ENCODE measurements around the gene USF1.
"Not testable (repeated sequence)": the region's sequence is repeated elsewhere in the genome, so short reads cannot be mapped to it uniquely, and the experiment has no call there.

Gene USF1

DNA sequence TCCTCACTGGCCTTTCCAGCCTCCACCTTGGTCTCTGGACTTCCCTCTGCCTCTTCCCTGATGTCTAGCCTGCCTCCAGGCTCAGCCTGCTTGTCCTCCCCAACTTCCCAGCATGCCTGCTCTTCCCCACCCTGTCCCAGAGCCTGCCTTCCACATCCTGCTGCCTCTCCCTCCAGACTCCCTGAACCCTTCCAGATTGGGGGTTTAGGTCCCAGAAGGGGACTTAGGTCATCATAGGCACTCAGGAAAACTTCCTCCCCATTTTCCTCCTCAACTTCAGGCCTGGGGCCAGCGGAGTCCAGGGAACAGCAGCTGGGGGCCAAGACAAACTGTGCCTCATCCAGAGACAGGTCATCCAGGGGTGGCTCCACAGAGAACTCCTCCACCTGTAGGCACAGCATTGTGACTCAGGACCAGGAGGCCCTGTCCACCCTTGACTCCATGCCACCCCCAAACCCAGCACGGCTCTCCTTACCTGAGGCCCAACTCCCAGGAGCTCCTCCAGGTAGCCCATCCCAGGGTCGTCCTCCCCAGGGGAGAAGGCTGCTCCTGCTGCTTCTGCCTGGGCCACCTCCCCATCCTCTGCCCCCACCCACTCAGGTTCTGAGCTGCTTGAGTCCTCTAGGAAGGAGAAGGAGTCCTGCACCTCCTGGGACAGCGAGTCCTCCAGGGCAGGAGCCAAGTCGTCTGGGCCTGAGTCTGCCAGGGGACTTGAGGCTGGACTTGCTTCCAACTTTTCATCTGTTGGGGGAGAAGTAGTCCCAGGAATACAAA lies 3.4 kb upstream of the USF1 start:
- no peak for DNase-seq (ENCODE audit: low spot score)

DNA sequence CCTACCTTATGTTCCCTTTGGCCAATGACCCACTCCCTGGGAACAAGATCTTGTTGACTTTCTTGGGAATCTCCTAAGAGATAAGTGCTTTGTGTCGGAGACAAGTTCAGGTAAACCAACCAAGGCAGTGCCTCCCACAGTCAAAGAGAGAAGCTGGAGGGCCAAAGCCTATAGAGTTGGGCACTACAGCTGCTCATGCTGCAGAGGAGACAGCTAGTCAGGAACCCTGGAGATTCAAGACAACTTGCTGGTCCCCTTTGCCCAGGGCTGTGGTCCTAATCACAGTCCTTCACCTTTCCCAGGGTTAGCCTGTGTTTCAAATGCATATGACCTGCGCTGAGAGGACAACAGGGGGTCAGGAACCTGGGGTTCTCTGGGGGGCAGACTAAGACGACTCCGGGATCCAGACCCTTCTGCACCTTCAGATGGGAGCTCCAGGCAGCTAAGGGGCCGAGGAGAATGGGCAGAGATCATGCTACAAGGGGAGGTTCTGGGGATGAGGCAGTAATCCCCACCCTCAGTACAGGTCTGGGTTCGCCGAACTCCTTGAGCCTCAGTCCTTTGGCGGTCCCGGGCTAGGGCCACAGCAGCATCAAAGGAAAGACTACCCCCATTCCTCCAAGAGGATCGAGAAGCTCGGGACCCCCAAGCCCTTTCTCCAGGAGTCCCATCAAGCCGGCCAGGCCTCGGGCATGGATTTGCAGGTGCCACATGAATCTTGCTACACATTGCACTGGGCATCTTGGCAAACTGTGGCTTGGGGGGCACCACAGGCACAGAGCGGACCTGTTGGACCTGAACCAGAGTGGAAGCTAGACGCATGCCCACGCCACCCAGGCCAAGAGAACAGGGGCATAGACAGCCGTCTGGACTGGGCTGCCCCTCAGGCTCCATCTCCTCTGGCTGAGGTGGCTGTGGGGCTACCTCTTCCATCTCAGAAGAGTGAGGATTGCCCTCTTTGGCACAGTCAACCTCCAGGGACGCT lies 2.0 kb upstream of the USF1 start:
- no peak for DNase-seq (ENCODE audit: low spot score)

DNA sequence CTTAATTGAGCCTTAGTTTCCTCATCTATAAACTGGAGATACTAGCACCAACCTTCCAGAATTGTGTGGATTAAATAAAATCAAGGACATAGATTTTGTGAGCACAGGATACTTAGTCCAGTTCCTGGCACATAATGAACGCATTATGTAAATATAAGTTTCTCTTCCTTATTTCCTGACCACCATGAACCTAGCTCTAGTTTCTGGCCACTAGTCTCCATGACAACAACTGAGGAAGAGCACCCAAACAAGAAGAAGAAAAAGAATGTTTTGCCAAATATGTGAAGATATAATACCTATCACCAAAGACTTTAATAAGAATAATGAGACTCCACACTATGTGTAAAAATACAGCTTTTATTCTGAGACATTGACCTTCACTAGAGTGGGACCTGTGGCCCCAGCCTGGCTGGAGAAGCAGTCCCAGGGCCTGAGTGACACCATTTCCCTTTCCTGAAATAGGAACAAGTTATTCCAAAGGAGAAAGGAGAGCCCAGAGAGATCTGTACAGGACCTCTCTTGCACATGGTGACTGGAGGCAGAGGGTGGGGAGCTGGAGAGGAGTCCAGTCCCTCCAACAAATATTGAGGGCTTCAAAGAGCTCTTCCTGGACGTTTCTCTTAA lies 940 bp upstream of the USF1 start:
- DNase-seq (ENCODE audit: low spot score), result no peak

DNA sequence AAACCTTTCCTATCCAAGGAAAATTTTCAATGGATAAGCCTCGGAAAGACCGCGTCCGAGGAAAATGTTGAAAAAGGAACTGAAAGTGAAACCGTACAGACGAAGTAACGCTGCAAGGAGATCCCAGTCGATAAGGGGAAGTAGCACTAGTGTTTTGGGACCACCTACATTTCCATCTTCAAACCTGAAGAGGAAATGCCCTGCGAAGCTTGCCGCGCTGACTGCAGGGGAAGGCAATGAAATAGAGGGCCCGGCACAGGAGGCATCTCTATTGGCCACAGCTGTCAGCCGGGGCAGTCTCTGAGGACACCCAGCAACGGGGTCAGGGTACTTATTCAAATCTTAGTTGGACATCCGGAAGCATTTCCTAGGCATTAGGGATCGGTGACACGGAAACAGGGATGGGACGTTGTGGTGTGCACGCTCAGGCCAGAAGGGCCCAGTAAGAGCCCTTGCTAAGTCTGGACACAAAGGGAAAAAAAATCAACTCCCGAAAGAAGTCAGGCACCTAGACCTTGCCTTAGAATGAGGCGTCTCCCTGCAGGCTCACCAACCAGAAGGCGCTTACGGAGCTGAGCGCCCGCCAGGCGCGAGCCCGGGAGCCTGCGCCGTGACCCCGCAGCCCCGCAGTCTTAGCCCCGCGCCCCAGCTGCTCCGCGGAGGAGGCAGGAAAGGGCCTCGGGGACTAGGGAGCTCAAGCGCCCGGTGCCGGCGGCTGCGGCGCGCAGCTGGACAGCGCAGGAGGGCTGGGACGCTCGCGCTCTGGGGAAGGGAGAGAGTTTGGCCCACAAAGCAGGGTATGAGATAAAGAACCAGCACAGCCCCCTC lies 655 bp downstream of the USF1 start:
- peak; percentile 80 for DNase-seq (ENCODE audit: low spot score)

DNA sequence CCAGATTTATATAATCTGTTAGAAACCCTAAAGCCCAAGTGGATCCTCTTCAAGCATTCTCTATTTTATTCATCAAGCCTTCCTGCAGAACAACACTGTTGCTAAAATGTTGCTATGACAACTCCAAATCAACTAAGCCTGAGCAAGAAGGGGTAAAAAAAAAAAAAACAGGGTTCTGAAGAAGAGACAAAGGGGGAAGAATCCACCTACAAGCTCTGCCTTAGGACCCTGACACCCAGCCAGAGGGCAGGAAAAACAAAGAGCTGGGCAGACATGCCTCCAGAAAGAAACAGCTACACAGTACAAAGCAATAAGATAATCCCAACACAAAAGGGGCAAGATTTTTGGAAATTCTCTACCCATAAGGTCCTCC lies 1.3 kb downstream of the USF1 start:
- DNase-seq (ENCODE audit: low spot score), result no peak

DNA sequence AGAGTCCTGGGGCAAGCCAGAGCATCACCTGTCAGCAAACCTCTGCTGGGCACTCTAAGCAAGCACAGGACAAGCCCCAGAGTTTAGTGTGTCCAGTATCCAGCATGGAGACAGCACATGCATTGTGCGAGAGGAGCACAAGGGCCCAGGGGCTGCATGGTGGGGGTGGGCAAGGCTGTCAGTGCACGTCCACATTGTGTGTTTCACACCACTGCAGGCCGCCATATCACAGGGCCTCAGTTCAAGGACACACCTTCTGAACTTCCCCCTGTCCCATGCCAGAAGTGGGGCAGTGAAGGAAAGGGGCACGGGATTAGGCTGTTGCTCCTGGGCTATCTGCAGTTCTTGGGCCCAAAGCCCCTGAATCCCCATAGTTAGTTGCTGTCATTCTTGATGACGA lies 6.2 kb downstream of the USF1 start:
- no peak for DNase-seq (ENCODE audit: low spot score)

DNA sequence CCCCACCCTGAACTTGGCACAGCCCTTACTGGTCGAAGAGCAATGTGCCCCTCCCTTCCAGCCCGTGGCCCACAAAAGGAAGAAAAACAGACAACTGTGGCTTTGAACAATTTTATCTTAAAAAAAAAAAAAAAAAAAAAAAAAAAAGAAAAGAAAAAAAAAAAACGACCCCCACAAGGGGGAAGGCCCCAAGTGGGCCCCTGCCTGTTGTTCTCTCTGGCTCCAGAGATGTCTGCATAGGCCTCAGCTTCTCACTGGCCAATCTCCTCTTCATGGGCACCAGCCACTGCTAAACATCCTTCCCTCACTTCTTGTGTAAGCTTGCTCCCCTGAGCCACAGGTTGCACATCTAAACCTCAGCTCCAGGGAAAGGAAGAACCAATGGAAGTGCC lies 6.6 kb downstream of the USF1 start:
- no peak for DNase-seq (ENCODE audit: low spot score)

DNA sequence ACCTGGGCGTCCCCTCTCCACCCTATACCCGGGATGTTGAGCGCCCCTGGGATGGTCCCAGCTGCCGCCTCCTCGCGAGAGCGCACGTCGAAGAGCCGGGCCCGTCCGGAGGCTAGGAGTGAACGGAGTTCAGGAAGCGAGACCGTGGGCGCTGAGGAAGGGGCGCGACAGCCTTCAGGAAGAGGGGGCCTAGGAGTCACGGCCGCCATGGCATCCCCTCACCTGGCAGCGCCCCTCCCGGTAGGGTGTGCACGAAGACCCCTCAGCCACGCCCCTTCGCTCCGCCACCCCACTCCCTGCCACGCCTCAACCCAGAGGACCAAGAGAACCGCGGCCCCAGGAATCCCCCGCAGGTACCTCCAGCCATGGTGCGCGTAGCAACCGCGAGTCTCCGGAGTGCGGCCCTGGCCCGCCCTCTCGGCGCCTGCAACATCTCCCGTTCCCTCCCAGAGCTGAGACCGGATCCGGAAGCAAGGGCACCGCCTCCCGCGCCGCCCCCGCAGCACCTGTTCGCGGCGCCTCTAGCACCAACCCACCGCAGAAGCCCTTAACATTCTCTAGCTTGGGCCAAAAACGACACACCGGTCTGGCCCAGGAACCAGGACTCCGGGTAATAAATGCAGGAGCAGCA lies 7.1 kb downstream of the USF1 start, which contains the start of gene TSTD1:
Gene TSTD1, minus strand, starts transcription at position 442 of the 631 bp plus-strand sequence. Its CDS starts 75 bp downstream, at position 367.
- DNase-seq (ENCODE audit: low spot score), result no peak

DNA sequence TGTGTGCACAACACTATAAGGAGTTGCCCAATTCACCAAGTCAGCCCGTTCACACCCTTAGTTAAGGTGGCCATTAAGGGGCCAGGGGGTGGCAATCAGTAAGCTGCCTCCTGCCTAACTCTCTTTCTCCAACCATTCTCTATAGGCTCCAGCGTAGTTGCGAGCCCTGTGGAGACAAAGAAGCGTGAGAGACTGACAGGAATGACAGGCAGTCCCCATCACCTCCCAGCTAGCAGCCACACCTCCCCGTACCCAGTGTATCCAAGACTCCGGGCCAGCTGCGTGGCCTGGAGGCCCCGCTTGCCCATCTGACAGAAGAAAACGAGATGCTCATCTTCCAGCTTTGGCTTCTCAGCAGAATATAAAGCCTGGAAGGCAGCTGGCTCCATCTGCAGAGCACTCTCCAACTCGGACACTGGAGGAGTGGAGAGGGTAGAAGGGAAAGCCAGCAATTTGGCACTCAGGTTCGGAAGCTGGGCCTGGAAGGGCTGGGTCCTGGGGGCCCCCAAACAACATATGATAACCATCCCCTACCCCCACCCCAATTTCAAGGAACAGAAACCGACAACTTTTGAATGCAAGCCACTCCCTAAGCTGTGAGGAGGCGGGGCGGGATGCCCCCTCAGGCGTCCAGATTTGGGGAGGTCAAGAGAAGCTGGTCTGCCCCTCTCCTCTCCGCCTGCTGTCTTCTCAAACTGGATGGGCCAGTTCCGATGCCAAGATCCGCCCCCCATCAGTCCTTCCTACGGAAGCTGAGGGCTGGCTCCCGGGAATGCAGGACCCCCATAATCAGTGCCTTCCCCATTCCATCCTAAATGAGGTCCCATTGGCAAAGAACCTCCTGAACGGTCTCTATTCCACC lies 7.9 kb downstream of the USF1 start:
- DNase-seq (ENCODE audit: low spot score), result no peak

DNA sequence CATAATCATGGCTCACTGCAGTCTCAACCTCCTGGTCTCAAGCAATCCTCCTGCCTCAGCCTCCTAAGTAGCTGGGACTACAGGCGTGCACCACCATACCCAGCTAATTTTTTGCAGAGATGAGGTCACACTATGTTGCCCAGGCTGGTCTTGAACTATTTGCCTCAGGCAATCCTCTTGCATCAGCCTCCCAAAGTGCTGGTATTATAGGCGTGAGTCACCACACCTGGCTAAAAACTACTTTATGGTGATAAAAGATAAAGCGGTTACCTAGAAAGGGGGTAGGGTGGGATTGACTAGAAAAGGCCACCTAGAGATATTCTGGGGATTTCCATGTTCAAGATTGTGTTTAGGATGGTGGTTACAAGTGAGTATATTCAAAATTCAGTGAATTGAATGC lies 12.0 kb downstream of the USF1 start:
- DNase-seq (ENCODE audit: low spot score), result no peak

DNA sequence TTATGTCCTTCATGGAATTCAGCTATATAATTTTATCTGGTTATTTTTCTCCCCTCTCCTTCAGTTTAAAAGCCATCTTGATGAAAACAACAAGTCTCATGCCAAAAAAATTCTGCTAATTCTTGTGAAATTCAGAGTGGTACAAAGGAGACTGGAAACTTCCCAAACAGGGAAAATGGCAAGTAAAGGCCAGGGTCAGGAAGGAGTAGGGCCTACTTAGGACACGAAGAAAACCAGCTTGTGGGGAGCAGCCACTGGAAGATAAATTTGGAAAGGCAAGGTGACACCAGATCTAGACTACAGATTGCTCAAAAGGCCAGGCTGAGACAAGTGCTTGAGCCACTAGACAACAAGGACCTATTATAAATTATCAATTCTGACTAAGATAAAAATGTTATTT lies 13.4 kb downstream of the USF1 start:
- DNase-seq (ENCODE audit: low spot score), result no peak

DNA sequence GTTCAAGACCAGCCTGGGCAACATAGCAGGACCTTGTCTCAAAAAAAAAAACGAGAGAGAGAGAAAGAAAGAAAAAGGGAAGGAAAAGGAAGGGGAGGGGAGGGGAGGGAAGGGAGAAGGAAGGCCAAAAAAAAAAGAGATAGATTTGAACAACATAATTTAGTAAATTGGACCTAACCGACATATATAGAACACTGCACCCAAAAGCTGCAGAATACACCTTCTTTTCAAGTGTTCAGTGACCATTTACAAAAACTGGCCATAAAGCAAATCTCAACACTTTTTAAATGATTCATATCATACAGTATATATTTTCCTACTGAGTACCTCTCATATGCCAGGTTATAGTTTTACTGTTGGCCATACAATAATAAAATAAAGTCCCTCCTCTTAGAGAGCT lies 13.9 kb downstream of the USF1 start:
- no peak for DNase-seq (ENCODE audit: low spot score)

DNA sequence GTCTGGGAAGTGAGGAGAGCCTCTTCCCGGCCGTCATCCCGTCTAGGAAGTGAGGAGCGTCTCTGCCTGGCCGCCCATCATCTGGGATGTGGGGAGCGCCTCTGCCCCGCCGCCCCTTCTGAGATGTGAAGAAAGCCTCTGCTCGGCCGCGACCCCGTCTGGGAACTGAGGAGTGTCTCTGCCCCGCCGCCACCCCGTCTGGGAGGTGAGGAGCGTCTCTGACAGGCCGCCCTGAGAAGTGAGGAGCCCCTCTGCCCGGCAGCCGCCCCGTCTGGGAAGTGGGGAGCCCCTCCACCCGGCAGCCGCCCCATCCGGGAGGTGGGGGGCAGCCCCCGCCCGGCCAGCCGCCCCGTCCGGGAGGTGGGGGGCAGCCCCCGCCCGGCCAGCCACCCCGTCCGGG lies 16.3 kb downstream of the USF1 start:
- DNase-seq (ENCODE audit: low spot score), result not testable (repeated sequence)

DNA sequence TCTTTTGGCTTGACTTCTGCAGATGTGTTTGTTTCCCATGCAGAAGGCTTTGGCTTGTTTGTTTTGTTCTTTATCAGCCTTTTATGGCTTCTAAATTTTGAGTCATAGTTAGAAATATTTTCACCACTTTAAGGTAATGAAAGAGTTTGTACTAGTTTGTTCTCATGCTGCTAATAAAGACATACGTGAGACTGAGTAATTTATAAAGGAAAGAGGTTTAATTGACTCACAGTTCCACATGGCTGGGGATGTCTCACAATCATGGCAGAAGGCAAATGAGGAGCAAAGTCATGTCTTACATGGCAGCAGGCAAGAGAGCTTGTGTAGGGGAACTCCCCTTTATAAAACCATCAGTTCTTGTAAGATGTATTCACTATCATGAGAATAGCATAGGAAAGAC lies 18.8 kb downstream of the USF1 start:
- not testable (repeated sequence) for DNase-seq (ENCODE audit: low spot score)

DNA sequence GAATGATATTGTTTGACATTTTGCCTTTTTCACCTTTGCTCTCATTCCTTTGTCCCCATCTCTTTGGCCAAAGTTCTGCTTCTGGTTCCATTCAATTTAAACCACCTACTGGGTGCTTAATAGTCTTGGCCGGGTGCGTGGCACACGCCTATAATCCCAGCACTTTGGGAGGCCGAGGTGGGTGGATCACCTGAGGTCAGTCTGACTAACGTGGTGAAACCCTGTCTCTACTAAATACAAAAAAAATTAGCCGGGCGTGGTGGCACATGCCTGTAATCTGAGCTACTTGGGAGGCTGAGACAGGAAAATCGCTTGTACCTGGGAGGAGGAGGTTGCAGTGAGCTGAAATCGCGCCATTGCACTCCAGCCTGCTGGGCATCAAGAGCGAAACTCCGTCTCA lies 23.3 kb downstream of the USF1 start:
- DNase-seq (ENCODE audit: low spot score), result not testable (repeated sequence)

DNA sequence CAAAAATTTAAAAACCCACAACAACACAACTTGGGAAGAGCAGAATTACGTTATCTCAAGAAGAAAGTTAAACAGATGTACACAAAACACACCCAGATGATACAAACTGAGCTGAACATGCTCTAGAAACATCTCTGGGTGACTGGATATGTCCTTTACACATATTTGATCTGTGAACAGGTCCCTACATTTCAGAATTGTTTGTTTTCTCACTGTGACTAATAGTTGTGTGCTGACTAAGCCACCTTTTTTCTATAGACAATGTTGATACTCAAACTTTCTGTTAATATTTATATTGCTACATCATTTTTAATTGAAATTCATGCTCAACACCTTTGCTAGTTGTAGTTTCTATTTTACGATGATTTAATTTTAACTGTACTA lies 23.8 kb downstream of the USF1 start:
- DNase-seq (ENCODE audit: low spot score), result no peak

DNA sequence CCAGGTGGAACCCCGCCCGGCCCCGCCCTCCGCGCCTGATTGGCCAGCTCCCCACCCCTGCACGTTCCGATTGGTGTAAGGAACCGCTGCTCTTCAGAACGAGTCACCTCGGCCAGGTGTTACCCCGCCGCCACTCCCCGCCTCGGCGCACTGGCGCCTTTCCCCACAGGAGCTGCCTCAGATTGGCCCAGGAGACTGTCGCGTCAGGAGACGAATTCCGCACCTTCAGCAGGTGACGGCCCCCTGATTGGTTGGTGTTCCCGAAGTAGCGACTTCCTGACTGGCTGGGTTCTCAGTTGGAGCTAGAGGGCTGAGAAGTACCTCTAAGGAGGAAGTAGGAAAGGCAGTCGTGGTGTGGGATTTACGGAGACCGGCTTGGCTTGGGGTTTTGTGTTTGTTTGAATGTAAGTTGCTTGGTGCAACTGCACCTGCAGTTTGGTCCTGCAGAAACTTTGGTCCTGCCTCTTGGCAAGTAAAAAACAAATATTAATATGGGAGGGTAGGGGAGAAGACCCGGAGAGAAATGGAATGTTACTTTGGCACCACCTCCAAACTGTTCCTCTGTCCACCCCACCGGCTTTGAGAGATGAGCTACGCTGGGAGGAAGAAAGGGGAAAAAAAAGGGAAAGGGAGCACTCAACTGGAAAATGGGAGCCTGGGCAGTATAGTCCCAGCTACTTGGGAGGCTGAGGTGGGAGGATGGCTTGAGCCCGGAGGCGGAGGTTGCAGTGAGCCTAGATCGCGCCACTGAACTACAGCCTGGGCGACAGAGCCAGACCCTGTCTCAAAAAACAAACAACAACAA lies 24.4 kb downstream of the USF1 start:
- DNase-seq (ENCODE audit: low spot score), result peak; percentile 79

DNA sequence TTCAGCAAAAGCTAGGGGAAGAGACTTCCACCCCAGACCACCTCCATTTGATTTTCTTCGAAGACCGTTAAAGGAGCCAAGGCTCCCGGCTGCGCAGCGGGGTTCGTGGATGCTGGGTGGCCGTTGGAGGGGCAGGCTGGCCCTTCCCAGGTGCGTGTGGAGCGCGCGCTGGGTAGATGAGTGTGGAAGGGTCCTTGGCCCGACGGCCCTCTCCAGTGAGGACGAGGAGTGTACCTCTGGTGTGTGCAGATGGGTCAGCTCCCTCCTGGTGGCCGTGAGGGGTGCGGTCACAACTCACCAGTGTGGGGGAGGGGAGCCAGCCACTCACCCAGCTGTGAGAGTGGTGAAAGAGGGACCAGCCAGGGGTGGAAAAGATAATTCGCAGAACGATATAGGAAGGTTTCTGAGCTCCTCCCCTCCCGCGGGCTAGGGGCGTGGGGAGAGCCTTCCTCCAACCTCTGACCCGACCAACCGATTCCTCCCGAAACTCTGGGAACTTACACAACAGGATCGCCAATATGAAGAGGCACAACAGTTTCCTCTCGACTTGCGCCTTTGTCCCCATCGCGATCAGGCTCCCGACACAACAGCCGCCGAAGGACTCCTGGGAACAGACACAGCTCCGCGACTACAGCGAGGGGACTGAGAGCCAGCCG lies 25.1 kb downstream of the USF1 start, which contains the start of gene F11R:
Gene F11R, minus strand, starts transcription at position 644 of the 656 bp plus-strand sequence. Its CDS starts 79 bp downstream, at position 565.
- DNase-seq (ENCODE audit: low spot score), result no peak
